HG03064 (cell line): ENCODE results near the gene FTCD.
"Not testable (repeated sequence)": the region's sequence is repeated elsewhere in the genome, so short reads cannot be mapped to it uniquely, and the experiment has no call there.

Experiments used
- ATAC-seq: cut with Tn5 transposase; IDR thresholded peaks from one replicate; pipeline ENCODE4 v1.9.1; 2021; ENCODE audit warnings: low read depth; ENCODE audit not compliant: unreplicated experiment

FTCD gene

GRCh38 chr21:46141767-46142581, 13.4 kb downstream of the FTCD start:
- no peak for ATAC-seq

- not testable (repeated sequence) for ATAC-seq
Measured at GRCh38 chr21:46140352-46141003, 14.9 kb downstream of the FTCD start.

DNA sequence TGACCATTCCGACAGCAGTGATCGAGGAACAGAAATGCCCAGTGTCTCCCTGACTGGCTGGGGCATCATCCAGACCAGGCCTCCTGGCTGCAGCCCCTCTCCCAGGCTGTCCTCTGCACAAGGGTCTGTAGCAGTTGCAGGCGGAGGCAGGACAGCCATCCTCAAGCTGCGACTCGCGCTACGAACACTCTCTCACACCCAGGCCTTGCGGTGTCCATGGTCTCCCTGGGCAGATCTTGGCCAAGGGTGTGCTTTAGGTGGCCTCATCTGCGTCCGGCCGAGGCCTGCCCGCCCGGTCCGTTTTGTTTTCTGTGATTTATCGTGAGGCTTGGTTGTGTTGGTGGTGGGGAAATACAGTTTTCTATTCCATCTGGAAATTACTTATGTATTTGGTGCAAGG, 15.7 kb downstream of the FTCD start:
- no peak for ATAC-seq

- ATAC-seq, result no peak
Measured at GRCh38 chr21:46138383-46138970, 16.9 kb downstream of the FTCD start.

- no peak for ATAC-seq
Measured at GRCh38 chr21:46137908-46138307, 17.5 kb downstream of the FTCD start.

GRCh38 chr21:46136739-46137349, 18.5 kb downstream of the FTCD start:
- no peak for ATAC-seq

- ATAC-seq, result no peak
Measured at GRCh38 chr21:46135782-46136395, 19.5 kb downstream of the FTCD start.

DNA sequence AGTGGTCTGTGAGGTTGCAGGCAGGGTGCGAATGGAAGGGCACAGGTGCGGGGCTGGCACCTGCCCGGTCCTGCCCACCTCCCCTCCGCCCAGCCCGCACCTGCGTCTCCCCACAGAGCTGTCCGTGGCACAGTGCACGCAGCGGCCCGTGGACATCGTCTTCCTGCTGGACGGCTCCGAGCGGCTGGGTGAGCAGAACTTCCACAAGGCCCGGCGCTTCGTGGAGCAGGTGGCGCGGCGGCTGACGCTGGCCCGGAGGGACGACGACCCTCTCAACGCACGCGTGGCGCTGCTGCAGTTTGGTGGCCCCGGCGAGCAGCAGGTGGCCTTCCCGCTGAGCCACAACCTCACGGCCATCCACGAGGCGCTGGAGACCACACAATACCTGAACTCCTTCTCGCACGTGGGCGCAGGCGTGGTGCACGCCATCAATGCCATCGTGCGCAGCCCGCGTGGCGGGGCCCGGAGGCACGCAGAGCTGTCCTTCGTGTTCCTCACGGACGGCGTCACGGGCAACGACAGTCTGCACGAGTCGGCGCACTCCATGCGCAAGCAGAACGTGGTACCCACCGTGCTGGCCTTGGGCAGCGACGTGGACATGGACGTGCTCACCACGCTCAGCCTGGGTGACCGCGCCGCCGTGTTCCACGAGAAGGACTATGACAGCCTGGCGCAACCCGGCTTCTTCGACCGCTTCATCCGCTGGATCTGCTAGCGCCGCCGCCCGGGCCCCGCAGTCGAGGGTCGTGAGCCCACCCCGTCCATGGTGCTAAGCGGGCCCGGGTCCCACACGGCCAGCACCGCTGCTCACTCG, 23.3 kb downstream of the FTCD start:
- no peak for ATAC-seq

DNA sequence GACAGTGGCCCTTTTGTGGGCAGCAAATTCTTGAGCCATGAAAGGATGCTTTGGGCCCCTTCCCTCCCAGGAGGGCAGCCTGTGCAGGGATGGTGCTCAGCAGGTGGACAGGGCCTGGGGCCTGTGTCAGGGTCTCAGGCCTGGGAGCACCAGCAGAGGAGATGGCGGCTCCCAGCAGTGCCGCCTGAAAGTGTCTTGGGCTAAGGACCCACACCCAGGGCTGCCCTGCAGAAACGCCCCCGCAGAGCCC, 23.9 kb downstream of the FTCD start:
- ATAC-seq, result no peak

DNA sequence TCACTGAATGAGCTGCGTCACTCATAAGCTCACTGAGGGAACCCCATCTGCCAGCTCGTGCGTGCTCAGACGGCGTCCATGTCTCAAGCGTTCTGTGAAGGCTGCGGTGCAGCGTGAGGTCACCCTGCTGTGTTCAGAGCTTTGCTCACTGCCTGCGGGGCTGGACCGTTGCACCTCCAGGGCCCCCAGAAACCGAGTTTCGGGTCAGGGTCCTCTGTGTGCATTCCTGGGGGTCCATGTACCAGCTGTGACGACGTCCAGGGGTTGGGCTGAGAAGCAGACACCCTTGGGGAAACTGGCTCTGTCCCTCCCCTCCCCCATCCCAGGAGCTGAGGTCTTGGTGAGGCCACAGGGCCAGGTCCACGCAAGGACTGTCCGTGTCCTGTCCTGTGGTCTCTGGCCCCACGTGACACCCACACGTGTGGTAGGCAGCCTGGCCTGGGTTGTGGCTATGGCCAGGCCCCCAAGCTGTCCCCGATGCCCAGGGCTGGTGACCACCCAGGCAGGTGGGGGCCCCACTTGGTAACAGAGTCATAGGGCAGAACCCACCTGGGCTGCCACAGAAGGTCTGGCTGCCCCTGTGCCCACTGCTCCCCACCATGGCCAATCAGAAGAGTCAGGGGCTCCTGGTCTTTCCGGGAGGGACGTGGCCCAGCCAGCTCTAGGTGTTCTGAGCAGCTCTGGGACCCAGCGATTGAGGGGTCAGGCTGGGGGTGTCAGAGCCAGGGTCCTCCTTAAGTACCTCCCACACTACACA, 24.4 kb downstream of the FTCD start:
- ATAC-seq, result no peak

- ATAC-seq, result no peak
Measured at GRCh38 chr21:46129846-46130651, 25.3 kb downstream of the FTCD start.

DNA sequence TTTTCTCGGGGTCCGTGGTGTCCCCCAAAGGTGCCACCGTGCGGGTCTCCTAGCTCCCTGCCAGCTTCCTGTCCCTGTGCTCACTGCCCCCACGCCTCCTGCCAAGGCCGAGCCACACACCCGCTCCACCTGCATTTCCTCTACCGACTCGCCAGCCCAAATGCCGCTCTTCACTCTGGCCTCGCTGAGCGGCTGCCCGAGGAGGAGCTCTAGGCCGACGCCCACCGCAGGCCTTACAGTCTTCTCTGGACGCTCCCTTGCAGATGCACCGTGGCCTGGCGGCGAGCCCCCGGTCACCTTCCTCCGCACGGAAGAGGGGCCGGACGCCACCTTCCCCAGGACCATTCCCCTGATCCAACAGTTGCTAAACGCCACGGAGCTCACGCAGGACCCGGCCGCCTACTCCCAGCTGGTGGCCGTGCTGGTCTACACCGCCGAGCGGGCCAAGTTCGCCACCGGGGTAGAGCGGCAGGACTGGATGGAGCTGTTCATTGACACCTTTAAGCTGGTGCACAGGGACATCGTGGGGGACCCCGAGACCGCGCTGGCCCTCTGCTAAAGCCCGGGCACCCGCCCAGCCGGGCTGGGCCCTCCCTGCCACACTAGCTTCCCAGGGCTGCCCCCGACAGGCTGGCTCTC, 26.3 kb downstream of the FTCD start:
- no peak for ATAC-seq

DNA sequence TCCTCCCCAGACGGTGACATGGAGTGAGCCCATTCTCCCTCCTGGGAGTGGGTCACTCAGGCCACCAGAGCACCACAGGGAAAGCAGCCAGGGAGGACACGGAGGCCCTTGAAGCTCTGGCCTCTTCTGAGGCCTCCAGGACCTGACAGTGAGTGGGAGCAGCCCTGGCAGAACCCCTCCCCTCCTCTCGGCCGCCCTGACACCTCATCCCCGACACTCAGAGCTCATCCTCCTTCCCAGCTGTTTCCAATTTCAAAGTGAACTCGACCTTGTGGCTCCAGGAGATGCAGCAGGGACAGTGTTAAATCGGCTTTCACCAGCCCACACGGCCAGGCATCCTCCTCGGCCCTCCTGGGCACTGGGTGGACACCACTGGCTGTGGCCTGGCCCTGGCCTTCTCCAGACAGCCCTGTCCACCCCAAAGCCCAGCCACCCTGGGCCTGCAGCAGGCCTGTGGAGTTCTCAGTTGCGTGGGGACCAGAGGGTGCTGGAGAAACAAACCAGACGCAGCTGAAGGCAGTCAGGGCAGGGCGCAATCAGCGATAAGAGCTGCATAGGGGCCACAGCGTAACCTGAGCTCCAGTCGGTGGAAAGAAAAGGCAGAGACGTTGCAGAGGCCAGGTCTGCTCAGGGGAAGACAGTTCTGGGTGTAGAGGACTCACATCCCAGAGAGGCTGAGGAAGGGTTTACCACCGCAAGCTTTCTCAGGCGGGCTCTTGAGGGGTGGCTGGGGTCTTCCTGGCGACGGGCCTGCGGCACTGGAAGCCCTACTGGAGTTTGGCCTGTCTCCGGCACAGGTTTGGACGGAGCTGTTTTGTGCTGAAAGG, 27.1 kb downstream of the FTCD start:
- ATAC-seq, result no peak

GRCh38 chr21:46127239-46128105, 27.9 kb downstream of the FTCD start:
- ATAC-seq, result no peak

DNA sequence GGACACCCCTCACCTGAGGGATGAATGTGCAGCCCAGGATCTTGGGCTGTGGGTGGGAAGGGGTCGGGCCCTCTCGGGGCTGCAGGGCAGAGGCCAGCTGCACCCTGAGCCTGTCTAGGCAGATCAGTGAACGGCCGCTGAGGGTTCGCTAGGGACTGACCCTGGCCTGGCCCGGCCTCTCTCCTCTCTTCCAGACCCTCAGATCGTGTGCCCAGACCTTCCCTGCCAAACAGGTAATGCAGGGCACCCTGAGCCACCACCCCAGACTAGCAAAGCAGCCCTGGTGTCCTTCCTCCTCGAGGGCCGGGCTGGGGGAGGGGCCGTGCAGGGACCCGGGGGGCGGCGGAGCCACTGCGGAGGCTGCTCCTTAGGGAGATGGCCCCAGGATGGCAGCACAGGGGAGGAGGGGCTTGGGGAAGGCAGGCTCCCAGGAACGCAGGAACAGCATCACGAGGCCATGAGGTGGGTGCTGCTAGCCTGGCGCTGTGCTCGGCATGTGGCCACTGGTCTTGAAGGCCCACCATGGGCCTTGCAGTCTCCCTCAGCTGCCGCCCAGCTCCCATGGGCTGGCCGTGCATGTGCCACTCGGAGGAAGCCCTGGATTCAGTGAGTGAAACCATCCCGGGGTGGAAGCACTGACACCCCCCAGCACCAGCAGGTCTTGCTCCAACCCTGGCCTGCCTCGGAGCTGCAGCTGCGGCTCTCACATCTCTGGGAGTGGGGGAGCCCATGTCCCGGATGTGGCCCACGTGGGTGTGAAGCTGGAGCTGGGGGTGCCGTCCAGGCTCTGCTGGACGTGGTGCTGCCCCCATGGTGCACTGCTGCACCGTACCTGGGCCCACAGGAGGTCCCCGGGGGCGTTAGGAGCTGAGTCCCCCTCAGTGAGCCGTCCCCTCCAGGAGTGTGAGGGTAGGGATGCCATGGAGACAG, 28.8 kb downstream of the FTCD start:
- no peak for ATAC-seq
